Loucy (cell line): ENCODE measurements around the gene ATP10A.

Experiments
- H2AFZ ChIP-seq: fragments of 200-600 bp; sonication (generic); 2 replicates; pipeline ENCODE4 v1.6.0; 2016; ENCODE audit warnings: antibody characterized with exemption, mild to moderate bottlenecking, low read length, moderate library complexity
- H3F3A ChIP-seq: fragments of 200-600 bp; 2 replicates; pipeline ENCODE4 v1.6.0; 2016; ENCODE audit warnings: antibody characterized with exemption, low read depth, mild to moderate bottlenecking
- H3K27me3 ChIP-seq: fragments of 200-600 bp; sonication (generic); 2 replicates; pipeline ENCODE4 v1.6.1; 2014; ENCODE audit warnings: low read length, mild to moderate bottlenecking; ENCODE audit not compliant: insufficient read depth, poor library complexity, severe bottlenecking
- H3K36me3 ChIP-seq: fragments of 200-600 bp; sonication (generic); 2 replicates; pipeline ENCODE4 v1.6.1; 2016; ENCODE audit warnings: low read length; ENCODE audit not compliant: insufficient read depth
- H3K4me1 ChIP-seq: fragments of 200-600 bp; sonication (generic); 2 replicates; pipeline ENCODE4 v1.5.1; 2014; ENCODE audit warnings: low read length, mild to moderate bottlenecking; ENCODE audit not compliant: insufficient read depth, poor library complexity, severe bottlenecking
- H3K4me2 ChIP-seq: fragments of 200-600 bp; sonication (generic); 2 replicates; pipeline ENCODE4 v1.6.0; 2014; ENCODE audit warnings: antibody characterized with exemption, low read length, low read depth, mild to moderate bottlenecking; ENCODE audit not compliant: poor library complexity, severe bottlenecking
- H3K4me3 ChIP-seq: fragments of 200-600 bp; sonication (generic); 2 replicates; pipeline ENCODE4 v1.5.1; 2014; ENCODE audit warnings: low read length, mild to moderate bottlenecking, mixed read lengths; ENCODE audit not compliant: poor library complexity, severe bottlenecking
- H3K79me2 ChIP-seq: fragments of 200-600 bp; sonication (generic); 2 replicates; pipeline ENCODE4 v1.6.1; 2014; ENCODE audit warnings: low read length; ENCODE audit not compliant: insufficient read depth
- H3K9ac ChIP-seq: fragments of 200-600 bp; sonication (generic); 2 replicates; pipeline ENCODE4 v1.6.0; 2014; ENCODE audit warnings: mild to moderate bottlenecking, low read depth, low read length, moderate library complexity; ENCODE audit not compliant: poor library complexity, severe bottlenecking
- H3K9me2 ChIP-seq: fragments of 200-600 bp; sonication (generic); replicated peaks from 2 replicates; pipeline ENCODE4 v1.6.1; 2016; ENCODE audit warnings: low read depth, low read length, mixed read lengths
- H3K9me3 ChIP-seq: fragments of 200-600 bp; sonication (generic); 2 replicates; pipeline ENCODE4 v1.6.1; 2014; ENCODE audit warnings: mild to moderate bottlenecking, antibody characterized with exemption, low read length, low read depth; ENCODE audit not compliant: insufficient read depth
- H4K20me1 ChIP-seq: fragments of 200-600 bp; sonication (generic); 2 replicates; pipeline ENCODE4 v1.6.0; 2014; ENCODE audit warnings: antibody characterized with exemption, low read length, mild to moderate bottlenecking; ENCODE audit not compliant: insufficient read depth, poor library complexity, severe bottlenecking
- EZH2phosphoT487 ChIP-seq: fragments of 200-600 bp; IDR thresholded peaks from 2 replicates; pipeline ENCODE4 v1.6.1; 2018; ENCODE audit warnings: antibody characterized with exemption, mild to moderate bottlenecking, moderate library complexity, borderline replicate concordance
- TF ChIP-seq, protein P1 (sequence below): fragments of 200-600 bp; sonication (generic); conservative IDR thresholded peaks from 2 replicates; pipeline ENCODE4 v1.5.1; 2014; ENCODE audit warnings: mild to moderate bottlenecking, antibody characterized with exemption, low read length

Gene ATP10A

DNA sequence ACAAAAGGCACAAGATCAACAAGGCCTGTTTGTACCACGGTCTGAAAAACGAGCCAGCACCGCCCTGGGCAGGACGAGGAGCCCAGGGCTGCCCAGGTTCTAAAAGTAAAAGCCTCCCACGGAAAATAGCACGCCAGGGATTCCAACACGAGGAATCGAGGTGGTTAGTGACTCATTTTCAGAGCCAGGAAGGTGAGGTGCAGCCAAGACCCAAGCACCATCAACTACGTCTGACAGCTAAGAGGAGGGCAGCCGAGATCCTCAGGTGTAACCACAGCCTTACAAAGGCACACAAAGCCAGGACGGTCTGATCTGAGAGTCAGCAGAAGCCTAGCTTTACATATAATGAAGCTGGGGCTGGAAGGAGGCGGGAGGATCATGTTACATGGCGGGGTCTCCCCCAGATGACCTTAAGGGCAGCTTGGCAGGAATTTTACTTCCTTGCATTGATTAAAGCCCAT is 52.5 kb downstream of the ATP10A start:
- Histone ChIP-seq H3K4me2 (no peak overlapping the region), H3K27me3 (no peaks in the 10 kb centered on the region), H2AFZ (no peak overlapping the region), H3F3A (no peaks in the 10 kb centered on the region), H3K9me3 (peaks cover 19% of the 10 kb centered on the region; the same call in 1 of the 2 replicates), H3K79me2 (no peaks in the 10 kb centered on the region), H3K36me3 (no peaks in the 10 kb centered on the region), H4K20me1 (no peaks in the 10 kb centered on the region), H3K9ac (no peak overlapping the region), H3K4me1 (no peaks in the 10 kb centered on the region), H3K9me2 (no peaks in the 10 kb centered on the region), H3K4me3 (no peak overlapping the region)
- no peak for TF ChIP-seq EZH2phosphoT487
- TF ChIP-seq, protein P1, sequence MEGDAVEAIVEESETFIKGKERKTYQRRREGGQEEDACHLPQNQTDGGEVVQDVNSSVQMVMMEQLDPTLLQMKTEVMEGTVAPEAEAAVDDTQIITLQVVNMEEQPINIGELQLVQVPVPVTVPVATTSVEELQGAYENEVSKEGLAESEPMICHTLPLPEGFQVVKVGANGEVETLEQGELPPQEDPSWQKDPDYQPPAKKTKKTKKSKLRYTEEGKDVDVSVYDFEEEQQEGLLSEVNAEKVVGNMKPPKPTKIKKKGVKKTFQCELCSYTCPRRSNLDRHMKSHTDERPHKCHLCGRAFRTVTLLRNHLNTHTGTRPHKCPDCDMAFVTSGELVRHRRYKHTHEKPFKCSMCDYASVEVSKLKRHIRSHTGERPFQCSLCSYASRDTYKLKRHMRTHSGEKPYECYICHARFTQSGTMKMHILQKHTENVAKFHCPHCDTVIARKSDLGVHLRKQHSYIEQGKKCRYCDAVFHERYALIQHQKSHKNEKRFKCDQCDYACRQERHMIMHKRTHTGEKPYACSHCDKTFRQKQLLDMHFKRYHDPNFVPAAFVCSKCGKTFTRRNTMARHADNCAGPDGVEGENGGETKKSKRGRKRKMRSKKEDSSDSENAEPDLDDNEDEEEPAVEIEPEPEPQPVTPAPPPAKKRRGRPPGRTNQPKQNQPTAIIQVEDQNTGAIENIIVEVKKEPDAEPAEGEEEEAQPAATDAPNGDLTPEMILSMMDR = no peak

- Histone ChIP-seq H3K9me3 (peaks cover 19% of the 10 kb centered on the region; the same call in 1 of the 2 replicates), H3K9me2 (no peaks in the 10 kb centered on the region), H3K79me2 (no peaks in the 10 kb centered on the region), H3K27me3 (no peaks in the 10 kb centered on the region), H3K4me2 (no peak overlapping the region), H3K4me1 (no peaks in the 10 kb centered on the region), H2AFZ (no peak overlapping the region), H4K20me1 (no peaks in the 10 kb centered on the region), H3K4me3 (no peak overlapping the region), H3K9ac (no peak overlapping the region), H3K36me3 (no peaks in the 10 kb centered on the region), H3F3A (no peaks in the 10 kb centered on the region)
- TF ChIP-seq, protein P1 = no peak
- TF ChIP-seq EZH2phosphoT487 = no peak
Observed at GRCh38 chr15:25810154-25810553, 53.0 kb downstream of the ATP10A start.

DNA sequence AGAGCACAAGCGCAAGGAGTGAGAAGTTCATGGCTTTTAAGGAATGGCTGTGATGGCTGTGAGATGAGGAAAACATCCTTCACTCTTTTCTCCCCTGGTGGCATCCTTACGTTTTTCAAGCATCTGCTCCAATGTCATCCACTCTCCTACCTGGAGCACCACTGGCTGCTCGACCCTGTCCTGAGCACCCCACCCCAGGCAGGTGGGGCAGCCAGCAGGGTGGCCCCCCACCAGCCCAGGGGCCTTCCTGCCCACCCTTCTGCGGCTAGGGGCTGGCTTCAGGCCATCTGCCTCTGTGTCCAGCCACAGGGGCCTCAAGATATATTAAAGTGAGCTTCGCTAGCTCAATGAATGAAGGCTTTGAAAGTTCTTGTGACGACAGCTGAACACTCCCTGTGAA is 56.1 kb downstream of the ATP10A start:
- Histone ChIP-seq H3K9me2 (no peaks in the 10 kb centered on the region), H4K20me1 (no peaks in the 10 kb centered on the region), H3F3A (no peaks in the 10 kb centered on the region), H3K4me2 (no peak overlapping the region), H3K36me3 (no peaks in the 10 kb centered on the region), H3K79me2 (no peaks in the 10 kb centered on the region), H3K4me1 (no peaks in the 10 kb centered on the region), H2AFZ (no peak overlapping the region), H3K27me3 (no peaks in the 10 kb centered on the region), H3K4me3 (no peak overlapping the region), H3K9ac (no peak overlapping the region), H3K9me3 (peaks cover 16% of the 10 kb centered on the region; the same call in 1 of the 2 replicates)
- TF ChIP-seq EZH2phosphoT487 = no peak
- TF ChIP-seq, protein P1 = no peak
